Measurements from ENCODE around the gene PCBP4.
"Not testable (repeated sequence)": the region's sequence is repeated elsewhere in the genome, so short reads cannot be mapped to it uniquely, and the experiment has no call there.

The PCBP4 gene

GRCh38 chr3:51932471-51933370, 34.5 kb downstream of the PCBP4 start:
- H3K4me3 ChIP-seq (ENCODE audit: low read length) = no peak overlapping the region
- DNase-seq (ENCODE audit: low read depth) = no peak
- TF ChIP-seq CTCF (conservative IDR thresholded peaks at IDR 0.05; ENCODE audit: low read length) = no peak

GRCh38 chr3:51931756-51932155, 35.5 kb downstream of the PCBP4 start:
- no peak for TF ChIP-seq CTCF (conservative IDR thresholded peaks at IDR 0.05; ENCODE audit: low read length)
- no peak overlapping the region for H3K4me3 ChIP-seq (ENCODE audit: low read length)
- DNase-seq (ENCODE audit: low read depth) = no peak

- TF ChIP-seq CTCF (conservative IDR thresholded peaks at IDR 0.05; ENCODE audit: low read length) = no peak
- DNase-seq (ENCODE audit: low read depth) = no peak
- no peak overlapping the region for H3K4me3 ChIP-seq (ENCODE audit: low read length)
Observed at GRCh38 chr3:51930439-51930838, 36.8 kb downstream of the PCBP4 start.

GRCh38 chr3:51929420-51930003, 37.7 kb downstream of the PCBP4 start:
- no peak for TF ChIP-seq CTCF (conservative IDR thresholded peaks at IDR 0.05; ENCODE audit: low read length)
- DNase-seq (ENCODE audit: low read depth) = no peak
- no peak overlapping the region for H3K4me3 ChIP-seq (ENCODE audit: low read length)

- not testable (repeated sequence) for DNase-seq (ENCODE audit: low read depth); H3K4me3 ChIP-seq (ENCODE audit: low read length)
Observed at GRCh38 chr3:51928981-51929380, 38.3 kb downstream of the PCBP4 start.

GRCh38 chr3:51928438-51928837, 38.8 kb downstream of the PCBP4 start:
- no peak for DNase-seq (ENCODE audit: low read depth)
- H3K4me3 ChIP-seq (ENCODE audit: low read length) = no peak overlapping the region
- TF ChIP-seq CTCF (conservative IDR thresholded peaks at IDR 0.05; ENCODE audit: low read length) = no peak

- no peak for TF ChIP-seq CTCF (conservative IDR thresholded peaks at IDR 0.05; ENCODE audit: low read length)
- H3K4me3 ChIP-seq (ENCODE audit: low read length) = no peak overlapping the region
Observed at GRCh38 chr3:51927061-51927977, 39.9 kb downstream of the PCBP4 start.

More at GRCh38 chr3:51927061-51927977, 39.9 kb downstream of the PCBP4 start:
- DNase-seq (ENCODE audit: low read depth) = no peak

Data from AG10803 (cell line).